Measurements from ENCODE around the gene KDM5B. TPM values are rescaled to one million over a fixed set of nuclear protein-coding genes. Genes with fewer than 3 reads are reported as not detected.
A peak's percentile ranks its signal among the peaks of the same experiment; 100 is the strongest.

The KDM5B gene
- total RNA-seq, 1 experiment from 2014 or later: 86.7 TPM

GRCh38 chr1:202760589-202760988 lies 47.6 kb downstream of the KDM5B start:
- no peaks in the 10 kb centered on the region for H3K4me1 Mint-ChIP-seq (ENCODE audit: low read depth, unreplicated experiment)
- no peaks in the 10 kb centered on the region for H3K9me3 Mint-ChIP-seq (ENCODE audit: low read depth, unreplicated experiment)
- no peak for DNase-seq
- intact Hi-C loops (cut with micrococcal nuclease; ENCODE audit: unreplicated experiment): no loop called here
- no peak overlapping the region for H3K27ac Mint-ChIP-seq (ENCODE audit: unreplicated experiment)
- H3K4me3 Mint-ChIP-seq (ENCODE audit: low read depth, unreplicated experiment): no peak overlapping the region
- peaks cover 58% of the 10 kb centered on the region for H3K36me3 Mint-ChIP-seq (ENCODE audit: insufficient read depth, unreplicated experiment)
- no peaks in the 10 kb centered on the region for H3K27me3 Mint-ChIP-seq (ENCODE audit: unreplicated experiment)
- no TSS peak for BruUV-seq (replicated peaks)
- TF ChIP-seq, protein P1, sequence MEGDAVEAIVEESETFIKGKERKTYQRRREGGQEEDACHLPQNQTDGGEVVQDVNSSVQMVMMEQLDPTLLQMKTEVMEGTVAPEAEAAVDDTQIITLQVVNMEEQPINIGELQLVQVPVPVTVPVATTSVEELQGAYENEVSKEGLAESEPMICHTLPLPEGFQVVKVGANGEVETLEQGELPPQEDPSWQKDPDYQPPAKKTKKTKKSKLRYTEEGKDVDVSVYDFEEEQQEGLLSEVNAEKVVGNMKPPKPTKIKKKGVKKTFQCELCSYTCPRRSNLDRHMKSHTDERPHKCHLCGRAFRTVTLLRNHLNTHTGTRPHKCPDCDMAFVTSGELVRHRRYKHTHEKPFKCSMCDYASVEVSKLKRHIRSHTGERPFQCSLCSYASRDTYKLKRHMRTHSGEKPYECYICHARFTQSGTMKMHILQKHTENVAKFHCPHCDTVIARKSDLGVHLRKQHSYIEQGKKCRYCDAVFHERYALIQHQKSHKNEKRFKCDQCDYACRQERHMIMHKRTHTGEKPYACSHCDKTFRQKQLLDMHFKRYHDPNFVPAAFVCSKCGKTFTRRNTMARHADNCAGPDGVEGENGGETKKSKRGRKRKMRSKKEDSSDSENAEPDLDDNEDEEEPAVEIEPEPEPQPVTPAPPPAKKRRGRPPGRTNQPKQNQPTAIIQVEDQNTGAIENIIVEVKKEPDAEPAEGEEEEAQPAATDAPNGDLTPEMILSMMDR (IDR thresholded peaks at IDR 0.05; ENCODE audit: unreplicated experiment): no peak
- CTCF ChIA-PET: no interaction called here

DNA sequence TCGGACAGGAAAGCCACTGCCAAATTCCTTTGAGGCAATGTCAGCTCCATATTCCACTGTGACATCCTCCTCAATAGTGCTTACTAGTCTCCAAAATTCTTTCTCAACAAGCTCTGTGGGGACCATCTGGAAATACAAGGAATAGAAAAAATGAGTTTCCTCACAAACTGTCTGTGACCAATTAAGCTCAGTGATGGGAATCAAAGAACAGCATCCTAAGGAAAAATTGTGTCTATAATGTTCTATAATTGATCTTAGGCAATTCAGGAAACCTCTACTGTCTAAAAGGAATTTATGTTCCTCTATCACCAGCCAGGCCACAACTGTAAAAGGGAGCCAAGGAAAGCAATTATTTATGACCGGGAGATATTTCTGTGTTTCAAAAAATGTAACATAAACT lies 51.8 kb downstream of the KDM5B start:
- no TSS peak for BruUV-seq (replicated peaks)
- no peaks in the 10 kb centered on the region for H3K9me3 Mint-ChIP-seq (ENCODE audit: low read depth, unreplicated experiment)
- H3K4me1 Mint-ChIP-seq (ENCODE audit: low read depth, unreplicated experiment): no peaks in the 10 kb centered on the region
- no peak overlapping the region for H3K27ac Mint-ChIP-seq (ENCODE audit: unreplicated experiment)
- TF ChIP-seq, protein P1 (IDR thresholded peaks at IDR 0.05; ENCODE audit: unreplicated experiment): no peak
- CTCF ChIA-PET: no interaction called here
- DNase-seq: no peak
- intact Hi-C loops (cut with micrococcal nuclease; ENCODE audit: unreplicated experiment): no loop called here
- H3K36me3 Mint-ChIP-seq (ENCODE audit: insufficient read depth, unreplicated experiment): peaks cover 53% of the 10 kb centered on the region
- H3K4me3 Mint-ChIP-seq (ENCODE audit: low read depth, unreplicated experiment): no peak overlapping the region
- H3K27me3 Mint-ChIP-seq (ENCODE audit: unreplicated experiment): no peaks in the 10 kb centered on the region

- Mint-ChIP-seq H3K9me3 (ENCODE audit: low read depth, unreplicated experiment) (no peaks in the 10 kb centered on the region), H3K36me3 (ENCODE audit: insufficient read depth, unreplicated experiment) (peaks cover 53% of the 10 kb centered on the region), H3K4me1 (ENCODE audit: low read depth, unreplicated experiment) (no peaks in the 10 kb centered on the region), H3K27me3 (ENCODE audit: unreplicated experiment) (no peaks in the 10 kb centered on the region), H3K27ac (ENCODE audit: unreplicated experiment) (no peak overlapping the region), H3K4me3 (ENCODE audit: low read depth, unreplicated experiment) (no peak overlapping the region)
- no peak for DNase-seq
- no TSS peak for BruUV-seq (replicated peaks)
- TF ChIP-seq, protein P1 (IDR thresholded peaks at IDR 0.05; ENCODE audit: unreplicated experiment): no peak
- CTCF ChIA-PET: no interaction called here
- intact Hi-C loops (cut with micrococcal nuclease; ENCODE audit: unreplicated experiment): loop anchor here (5.0 kb wide), 1 partner anchor 243 kb away; no protein-coding TSS in a partner anchor
Observed at GRCh38 chr1:202754293-202754692, 53.9 kb downstream of the KDM5B start.

GRCh38 chr1:202752774-202753173 lies 55.4 kb downstream of the KDM5B start:
- Mint-ChIP-seq H3K27ac (ENCODE audit: unreplicated experiment) (peak overlapping the region; percentile 16), H3K4me3 (ENCODE audit: low read depth, unreplicated experiment) (no peak overlapping the region), H3K4me1 (ENCODE audit: low read depth, unreplicated experiment) (no peaks in the 10 kb centered on the region), H3K9me3 (ENCODE audit: low read depth, unreplicated experiment) (no peaks in the 10 kb centered on the region), H3K36me3 (ENCODE audit: insufficient read depth, unreplicated experiment) (peaks cover 61% of the 10 kb centered on the region), H3K27me3 (ENCODE audit: unreplicated experiment) (no peaks in the 10 kb centered on the region)
- BruUV-seq (replicated peaks): no TSS peak
- CTCF ChIA-PET: interaction anchor here (0.6 kb wide), 1 partner anchor 229 kb away, joined by 3 read pairs; no protein-coding TSS in a partner anchor
- TF ChIP-seq, protein P1 (IDR thresholded peaks at IDR 0.05; ENCODE audit: unreplicated experiment): no peak
- DNase-seq: no peak
- intact Hi-C loops (cut with micrococcal nuclease; ENCODE audit: unreplicated experiment): loop anchor here (5.0 kb wide), 1 partner anchor 245 kb away; no protein-coding TSS in a partner anchor
